Fibroblast of lung (primary cell): ENCODE results near the gene DTX2. TPM values are rescaled to one million over a fixed set of nuclear protein-coding genes. Genes with fewer than 3 reads are reported as not detected.
"Not testable (repeated sequence)": the region's sequence is repeated elsewhere in the genome, so short reads cannot be mapped to it uniquely, and the experiment has no call there.

ENCODE experiments used
- DNase-seq, 2 donors: peaks; one replicate each; pipeline versions ENCODE4 v3.0.0 to v3.0.0-alpha.2; 2010; ENCODE audit warnings: low read depth in 2 of 2
- H2AFZ ChIP-seq: 2 replicates; pipeline ENCODE4 v1.5.1; 2012; ENCODE audit warnings: low read length, control low read depth, inconsistent platforms
- H3K27ac ChIP-seq: 2 replicates; pipeline ENCODE4 v1.5.1; 2011; ENCODE audit warnings: low read length, control low read depth; ENCODE audit not compliant: insufficient read depth
- H3K27me3 ChIP-seq: 2 replicates; pipeline ENCODE4 v1.5.1; 2011; ENCODE audit warnings: mild to moderate bottlenecking, low read length; ENCODE audit not compliant: control insufficient read depth, insufficient read depth
- H3K36me3 ChIP-seq: 2 replicates; pipeline ENCODE4 v1.5.1; 2011; ENCODE audit warnings: low read length; ENCODE audit not compliant: control insufficient read depth, insufficient read depth
- H3K4me1 ChIP-seq: 2 replicates; pipeline ENCODE4 v1.5.1; 2011; ENCODE audit warnings: low read length; ENCODE audit not compliant: control insufficient read depth, insufficient read depth; ENCODE audit errors: extremely low read depth
- H3K4me2 ChIP-seq: 2 replicates; pipeline ENCODE4 v1.5.1; 2011; ENCODE audit warnings: low read length, control low read depth; ENCODE audit not compliant: insufficient read depth; ENCODE audit errors: extremely low read depth
- H3K4me3 ChIP-seq, 4 experiments: fragments of 200-600 bp in 1 of 4; sonication (generic) in 1 of 4; replicated peaks in 1 of 4; 2 replicates each; pipeline ENCODE4 v1.5.1; 2011 to 2016; ENCODE audit warnings: low read length in 4 of 4, low read depth in 3 of 4, mild to moderate bottlenecking in 3 of 4, control low read depth in 2 of 4, inconsistent platforms in 1 of 4, mixed read lengths in 1 of 4; ENCODE audit not compliant: insufficient read depth in 1 of 4; ENCODE audit errors: control extremely low read depth in 1 of 4
- H3K79me2 ChIP-seq: 2 replicates; pipeline ENCODE4 v1.5.1; 2012; ENCODE audit warnings: mild to moderate bottlenecking, low read length, inconsistent platforms; ENCODE audit not compliant: control insufficient read depth, insufficient read depth
- H3K9ac ChIP-seq: 2 replicates; pipeline ENCODE4 v1.5.1; 2011; ENCODE audit warnings: mild to moderate bottlenecking, low read length, control low read depth; ENCODE audit not compliant: insufficient read depth
- H3K9me3 ChIP-seq: 2 replicates; pipeline ENCODE4 v1.5.1; 2012; ENCODE audit warnings: low read depth, low read length; ENCODE audit not compliant: control insufficient read depth, insufficient read depth
- H4K20me1 ChIP-seq: 2 replicates; pipeline ENCODE4 v1.5.1; 2011; ENCODE audit warnings: low read length; ENCODE audit not compliant: control insufficient read depth, insufficient read depth; ENCODE audit errors: extremely low read depth
- polyA plus RNA-seq, 2 donors: library from polyadenylated mRNA; depleted of rRNA in 1 of 2; stranded (reverse) in 1 of 2; unstranded in 1 of 2; fragments of >200 nt; gene quantifications; 2 replicates each; pipeline ENCODE4 v1.2.1, GENCODE V29; 2011 to 2012; ENCODE audit warnings: missing spikeins in 1 of 2
- total RNA-seq: library from RNA; depleted of rRNA; stranded (reverse); fragments of >200 nt; gene quantifications from 2 replicates; pipeline ENCODE4 v1.2.1, GENCODE V29; 2014

Gene DTX2
- total and polyA plus RNA-seq, 2 donors (not counting 1 experiment from before 2014, with no cell fraction given) = 2.2 to 6.8 TPM

DNA sequence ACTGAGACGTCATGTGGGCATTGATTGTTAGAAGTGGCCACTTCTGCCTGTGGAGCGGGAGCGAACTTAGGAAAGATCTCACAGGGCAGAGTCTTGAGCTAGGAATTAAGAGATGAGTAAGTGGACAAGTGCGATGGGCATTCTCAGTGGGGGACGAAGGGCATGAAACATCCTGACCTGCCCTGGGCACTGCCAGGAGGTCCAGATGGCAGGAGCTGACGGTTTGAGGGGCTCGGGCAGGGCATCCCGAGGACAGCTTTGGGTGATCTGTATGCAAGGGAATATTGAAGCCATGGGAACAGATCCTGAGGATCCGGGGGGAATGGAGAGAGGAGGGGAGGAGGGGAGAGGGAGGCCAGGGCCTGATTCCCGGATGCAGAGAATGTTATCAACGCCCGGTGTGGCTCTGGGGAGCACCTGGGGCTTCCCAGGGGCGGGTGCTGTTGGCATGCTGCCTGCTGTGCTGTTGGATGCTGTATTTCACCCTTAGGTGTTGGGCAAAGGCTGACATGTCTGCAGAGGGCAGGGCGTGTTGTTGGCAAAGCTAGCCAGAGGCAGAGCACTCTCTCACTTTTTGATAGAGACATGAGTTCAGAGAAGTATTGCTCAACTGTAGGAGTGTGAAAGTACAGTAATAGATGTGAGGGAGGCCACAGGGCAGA lies 6.4 kb downstream of the DTX2 start:
- not testable (repeated sequence) for H3K27me3 ChIP-seq, H3K36me3 ChIP-seq, H2AFZ ChIP-seq, H4K20me1 ChIP-seq, H3K4me1 ChIP-seq, H3K27ac ChIP-seq, H3K4me3 ChIP-seq, DNase-seq, H3K9me3 ChIP-seq, H3K4me2 ChIP-seq, H3K79me2 ChIP-seq, H3K9ac ChIP-seq

DNA sequence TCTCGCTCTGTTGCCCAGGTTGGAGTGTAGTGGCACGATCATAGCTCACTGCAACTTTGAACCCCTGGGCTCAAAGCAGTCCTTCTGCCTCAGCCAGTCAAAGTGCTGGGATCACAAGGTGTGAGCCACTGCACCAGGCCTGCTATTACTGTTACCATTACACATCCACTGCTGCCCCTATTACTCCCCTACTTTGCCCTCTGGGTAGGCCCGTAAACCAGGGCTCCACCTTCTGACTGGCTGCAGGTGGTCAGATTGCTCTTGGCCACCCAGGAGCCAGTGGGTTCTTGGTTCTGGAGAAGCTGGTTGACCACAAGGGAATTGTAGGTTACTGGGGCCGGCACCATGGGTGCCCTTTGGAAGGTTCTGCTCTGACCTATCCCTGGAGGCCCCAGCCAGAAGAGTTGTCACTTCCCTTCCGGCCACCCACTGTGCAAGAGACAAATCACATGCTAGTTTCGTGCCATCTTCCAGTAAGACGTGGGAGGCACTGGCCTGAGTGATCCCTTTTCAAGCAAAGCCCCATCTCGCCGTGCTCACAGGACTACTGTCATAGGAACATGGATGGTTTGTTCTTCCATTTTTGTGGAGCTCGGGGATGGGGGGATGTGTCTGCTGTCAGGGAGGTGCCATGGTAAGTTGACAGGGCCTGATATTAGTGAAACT lies 10.2 kb downstream of the DTX2 start:
- H4K20me1 ChIP-seq, H3K27ac ChIP-seq, H3K9me3 ChIP-seq, H3K4me1 ChIP-seq, H3K4me2 ChIP-seq, H3K9ac ChIP-seq, H3K27me3 ChIP-seq, H3K4me3 ChIP-seq, H2AFZ ChIP-seq, DNase-seq, H3K36me3 ChIP-seq, H3K79me2 ChIP-seq: not testable (repeated sequence)

DNA sequence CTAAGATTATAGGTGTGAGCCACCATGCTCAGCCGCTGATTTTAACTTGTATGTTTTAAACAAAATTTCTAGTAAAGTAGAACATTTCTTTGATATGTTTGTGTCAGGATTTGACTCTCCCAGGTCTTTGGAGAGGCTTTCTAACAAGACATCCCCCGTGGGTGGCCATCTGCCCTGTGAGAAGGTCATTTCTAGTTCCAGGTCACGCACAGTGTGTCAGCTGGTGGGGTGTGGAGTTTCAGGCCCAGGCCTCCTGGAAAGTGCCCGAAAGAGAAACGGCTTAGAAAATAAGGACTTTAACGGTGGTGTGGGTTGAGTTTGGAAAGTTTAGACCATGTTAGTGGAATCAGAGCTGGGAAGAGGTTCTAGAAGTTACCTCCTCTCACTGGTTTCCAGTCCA lies 11.6 kb downstream of the DTX2 start:
- not testable (repeated sequence) for H3K36me3 ChIP-seq, H3K27ac ChIP-seq, H3K4me2 ChIP-seq, H3K9ac ChIP-seq, H2AFZ ChIP-seq, DNase-seq, H4K20me1 ChIP-seq, H3K79me2 ChIP-seq, H3K4me1 ChIP-seq, H3K4me3 ChIP-seq, H3K27me3 ChIP-seq, H3K9me3 ChIP-seq

DNA sequence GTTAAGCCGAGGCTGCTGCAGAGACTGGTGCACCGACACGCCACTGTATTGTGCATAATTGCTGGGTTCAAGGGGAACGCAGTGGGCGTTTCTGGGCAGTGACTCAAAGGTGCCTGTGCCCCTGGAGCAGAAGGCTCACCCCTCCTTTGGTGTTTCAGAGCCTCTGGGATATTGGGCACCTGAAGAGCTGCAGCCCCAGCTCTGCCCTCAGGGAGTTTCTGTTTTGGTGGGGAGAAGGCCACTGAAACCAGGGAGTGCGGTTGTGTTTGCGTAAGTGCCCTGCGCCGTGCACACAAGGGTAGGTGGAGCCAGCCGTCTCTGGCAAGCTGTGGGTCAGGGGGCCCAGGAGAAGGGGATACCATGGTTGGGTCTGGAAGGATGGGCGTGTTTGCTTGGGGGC lies 14.8 kb downstream of the DTX2 start:
- H3K27me3 ChIP-seq, H2AFZ ChIP-seq, H3K4me3 ChIP-seq, H3K36me3 ChIP-seq, H4K20me1 ChIP-seq, H3K9me3 ChIP-seq, H3K4me1 ChIP-seq, H3K27ac ChIP-seq, H3K4me2 ChIP-seq, H3K79me2 ChIP-seq, DNase-seq, H3K9ac ChIP-seq: not testable (repeated sequence)

DNA sequence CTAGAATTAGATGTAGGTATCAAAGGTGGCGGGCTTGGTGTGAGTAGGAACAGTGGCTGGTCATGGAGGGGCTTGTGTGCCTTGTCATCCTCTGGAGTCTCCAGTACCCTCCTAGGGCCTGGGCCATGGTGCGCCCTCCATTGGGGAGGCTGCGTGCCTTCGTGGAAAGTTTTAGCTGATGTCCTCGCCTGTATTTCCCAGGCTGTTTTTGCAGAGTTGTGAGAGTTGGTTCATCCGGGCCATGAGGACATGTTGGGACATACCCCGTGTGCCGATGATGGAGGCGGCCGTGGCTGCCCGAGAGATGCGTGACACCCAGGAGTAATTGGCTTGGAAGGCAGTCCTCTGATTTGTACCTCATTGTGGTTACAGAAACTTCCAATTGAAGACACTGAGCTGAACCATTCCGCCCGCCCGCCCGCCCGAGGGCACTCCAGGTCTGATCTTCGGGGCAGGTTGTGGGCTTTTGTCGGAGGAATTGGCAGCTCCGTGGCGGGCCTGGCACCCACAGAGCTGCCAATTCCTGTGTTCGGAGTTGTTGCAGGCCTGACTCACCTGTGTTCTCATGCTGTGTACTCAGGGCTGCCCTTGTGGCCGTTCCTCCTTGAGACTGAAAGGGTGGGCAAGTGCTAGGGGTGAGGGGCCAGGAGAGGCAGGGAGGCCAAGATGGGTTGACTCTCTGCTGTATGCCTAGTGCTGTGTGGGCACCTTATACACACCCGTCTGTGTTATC lies 15.4 kb downstream of the DTX2 start:
- H2AFZ ChIP-seq, H4K20me1 ChIP-seq, H3K4me3 ChIP-seq, H3K27ac ChIP-seq, DNase-seq, H3K27me3 ChIP-seq, H3K4me2 ChIP-seq, H3K9me3 ChIP-seq, H3K79me2 ChIP-seq, H3K4me1 ChIP-seq, H3K9ac ChIP-seq, H3K36me3 ChIP-seq: not testable (repeated sequence)

DNA sequence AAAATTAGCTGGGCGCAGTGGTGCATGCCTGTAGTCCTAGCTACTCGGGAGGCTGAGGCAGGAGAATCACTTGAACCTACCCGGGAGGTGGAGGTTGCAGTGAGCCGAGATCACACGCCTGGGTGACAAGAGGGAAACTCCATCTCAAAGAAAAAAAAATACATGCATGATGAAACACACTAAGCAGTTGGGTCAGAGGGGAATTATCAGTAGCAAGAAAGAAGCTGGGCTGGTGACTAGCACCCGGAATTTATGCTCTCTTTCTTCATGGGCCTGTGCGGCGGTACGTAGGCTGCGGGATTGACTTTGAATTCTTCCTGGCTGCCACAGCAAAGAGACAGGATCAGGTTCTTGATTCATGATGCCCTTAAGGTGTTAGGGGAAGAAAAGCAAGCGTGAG lies 18.1 kb downstream of the DTX2 start:
- H3K27me3 ChIP-seq, DNase-seq, H3K4me3 ChIP-seq, H3K9me3 ChIP-seq, H3K36me3 ChIP-seq, H2AFZ ChIP-seq, H3K79me2 ChIP-seq, H3K9ac ChIP-seq, H3K4me1 ChIP-seq, H3K27ac ChIP-seq, H4K20me1 ChIP-seq, H3K4me2 ChIP-seq: not testable (repeated sequence)
